NCI-H146 treated with DMSO at 0.1 percent for 48 hours (cell line): ENCODE data around the gene OSTF1.
A peak's percentile ranks its signal among the peaks of the same experiment; 100 is the strongest.

Experiments used
- DNase-seq: peaks from one replicate; lab custom pipeline; 2025; ENCODE audit not compliant: unreplicated experiment; lab: John Stamatoyannopoulos, UW

The OSTF1 gene, protein sequence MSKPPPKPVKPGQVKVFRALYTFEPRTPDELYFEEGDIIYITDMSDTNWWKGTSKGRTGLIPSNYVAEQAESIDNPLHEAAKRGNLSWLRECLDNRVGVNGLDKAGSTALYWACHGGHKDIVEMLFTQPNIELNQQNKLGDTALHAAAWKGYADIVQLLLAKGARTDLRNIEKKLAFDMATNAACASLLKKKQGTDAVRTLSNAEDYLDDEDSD

DNA sequence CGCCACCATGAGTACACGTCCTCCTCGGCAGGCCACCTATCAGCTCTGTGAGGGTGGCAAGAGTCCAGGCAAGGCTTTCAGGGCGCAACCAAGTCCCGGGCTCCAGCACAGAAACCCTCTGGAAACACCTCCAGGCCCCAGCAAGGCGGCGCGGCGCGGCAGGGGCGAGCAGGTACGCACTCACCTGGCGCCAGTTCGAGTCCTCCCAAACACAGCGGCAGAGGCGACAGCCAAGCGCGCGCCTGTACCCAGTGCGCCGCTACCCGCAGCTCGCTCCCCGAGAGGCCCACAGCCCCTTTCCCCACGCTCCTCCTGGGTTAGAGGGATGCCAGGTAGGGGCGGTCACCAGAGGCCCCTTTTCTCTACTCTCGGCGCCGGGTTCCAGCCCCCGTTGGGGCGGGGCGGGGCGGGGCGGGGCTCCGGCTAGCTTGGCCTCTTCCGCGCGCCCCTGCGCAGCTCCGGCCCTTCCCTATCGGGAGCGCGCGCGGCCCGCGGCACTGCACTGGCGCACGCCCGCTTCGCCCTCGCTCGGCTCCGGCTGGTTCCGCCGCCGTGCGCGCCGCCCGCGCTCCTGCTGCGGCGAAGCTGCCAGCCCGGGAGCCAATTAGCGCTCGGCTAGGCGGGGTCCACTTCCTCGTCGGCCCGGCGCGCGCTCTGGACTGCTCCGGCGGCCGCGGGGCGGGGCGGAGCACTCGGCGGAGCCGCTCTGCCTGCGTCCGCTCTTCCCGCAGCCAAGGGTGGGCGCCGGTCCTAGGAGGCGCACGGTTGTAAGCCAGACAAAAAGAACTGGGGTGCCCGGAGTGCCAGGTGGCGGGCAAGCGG, at the start of gene OSTF1, which contains the start of gene NMRK1:
OSTF1 (plus strand) TSS at position 691 of the 822 bp plus-strand sequence. CDS start 179 bp downstream, outside the sequence.
NMRK1 (minus strand) TSS at position 332 of the 822 bp plus-strand sequence. CDS start 5,040 bp downstream, outside the sequence.
- DNase-seq = peak; percentile 78

DNA sequence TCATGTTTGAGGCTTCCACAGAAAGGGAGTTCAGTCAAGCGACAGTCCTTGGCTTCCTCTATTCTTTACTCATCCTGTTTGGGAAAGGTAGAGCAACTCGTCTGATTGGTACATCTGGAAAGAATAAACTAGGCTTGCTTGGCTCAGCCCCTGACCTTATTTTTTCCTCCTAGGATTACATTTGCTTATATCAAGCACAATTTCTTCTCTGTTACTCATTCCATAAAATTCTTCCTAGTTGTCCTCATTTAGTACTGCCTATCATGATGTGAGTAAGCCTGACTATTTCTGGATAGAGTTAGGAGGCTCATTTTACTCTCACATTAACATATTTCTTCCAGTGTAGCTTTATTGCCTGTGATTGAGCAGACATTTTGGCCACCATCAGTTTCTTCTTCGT, 49.3 kb upstream of the OSTF1 start:
- no peak for DNase-seq

DNA sequence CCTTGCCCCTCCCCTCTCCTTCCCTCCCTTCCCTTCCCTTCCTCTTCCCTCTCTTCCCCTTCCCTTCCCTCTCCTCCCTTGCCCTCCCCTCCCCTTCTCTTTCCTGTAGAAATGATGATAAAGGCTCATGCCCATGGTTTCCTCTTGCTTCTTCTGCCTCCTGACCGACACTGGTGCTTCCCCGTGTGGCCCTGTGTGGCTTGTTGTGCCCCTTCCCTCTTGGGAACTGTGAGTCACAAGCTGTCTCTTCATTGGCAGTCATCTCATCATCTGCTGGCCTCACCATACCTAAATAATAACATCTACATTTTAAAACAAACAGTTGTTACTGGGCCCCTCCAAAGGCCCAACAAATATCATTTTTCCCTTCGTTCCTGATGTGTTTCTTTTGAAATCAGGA, 48.5 kb upstream of the OSTF1 start:
- no peak for DNase-seq

DNA sequence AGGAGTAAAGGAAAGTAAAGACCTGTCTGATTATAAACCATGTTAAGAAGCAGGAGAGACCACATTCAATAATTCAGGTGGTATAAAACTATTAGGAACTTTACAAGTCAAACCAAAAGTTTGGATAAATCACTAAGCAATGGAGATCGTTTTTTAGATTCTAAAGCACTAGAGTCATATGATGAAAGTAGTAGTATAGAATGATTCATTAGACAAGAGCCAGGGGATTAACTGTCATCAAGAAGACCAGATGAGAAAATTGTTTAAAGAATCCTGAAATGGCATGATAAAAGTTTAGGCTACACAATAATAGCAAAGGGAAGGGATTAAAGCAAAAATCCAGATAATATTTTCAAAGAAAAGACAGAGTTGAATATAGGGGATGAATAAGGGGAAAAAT, 47.3 kb upstream of the OSTF1 start:
- no peak for DNase-seq

DNA sequence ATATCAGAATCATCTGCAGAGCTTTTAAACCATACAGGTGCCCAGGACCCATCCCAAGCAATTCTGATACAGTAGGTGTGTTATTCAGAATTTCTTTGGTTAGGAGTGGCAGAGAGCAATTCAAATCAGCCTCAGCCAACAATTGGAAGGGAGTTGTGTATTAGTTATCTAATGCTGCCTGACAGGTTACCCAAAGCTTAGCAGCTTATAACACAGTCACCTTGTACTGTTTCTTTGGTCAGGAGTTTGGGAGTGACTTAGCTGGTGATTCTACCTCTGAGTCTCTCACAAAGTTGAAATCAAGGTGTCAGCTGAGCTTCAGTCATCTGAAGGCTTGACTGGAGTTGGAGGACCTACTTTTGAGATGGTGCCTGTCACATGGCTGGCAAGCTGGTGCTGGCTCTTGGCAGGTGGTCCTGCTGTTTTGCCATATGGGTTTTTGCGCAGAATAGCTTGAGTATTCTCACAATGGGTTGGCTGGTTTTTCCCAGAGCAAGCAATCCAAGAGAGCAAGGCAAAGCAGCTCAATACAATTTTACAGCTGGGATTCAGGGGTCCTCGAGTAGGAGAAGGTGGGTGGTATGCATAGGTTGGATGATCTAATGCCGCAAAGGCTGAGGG, 41.5 kb upstream of the OSTF1 start:
- no peak for DNase-seq

DNA sequence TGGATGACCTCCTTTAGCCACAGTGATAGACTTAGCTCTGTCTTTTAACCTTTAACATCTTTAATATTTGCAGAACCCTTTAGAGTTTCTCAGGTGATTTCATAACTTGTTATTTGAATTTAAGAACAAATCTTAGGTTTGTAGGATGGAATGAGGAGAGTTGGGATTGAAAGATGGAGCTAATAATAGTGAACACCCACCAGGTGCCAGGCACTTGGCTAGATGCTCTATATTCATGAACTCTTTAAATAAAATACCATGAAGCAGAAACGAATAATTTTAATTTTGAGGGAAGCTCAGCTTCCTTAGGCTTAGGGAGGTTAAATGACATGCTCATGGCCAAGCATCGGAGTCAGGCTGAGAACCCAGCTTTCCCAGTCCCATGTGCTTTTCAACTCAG, 40.8 kb upstream of the OSTF1 start:
- DNase-seq = no peak

DNA sequence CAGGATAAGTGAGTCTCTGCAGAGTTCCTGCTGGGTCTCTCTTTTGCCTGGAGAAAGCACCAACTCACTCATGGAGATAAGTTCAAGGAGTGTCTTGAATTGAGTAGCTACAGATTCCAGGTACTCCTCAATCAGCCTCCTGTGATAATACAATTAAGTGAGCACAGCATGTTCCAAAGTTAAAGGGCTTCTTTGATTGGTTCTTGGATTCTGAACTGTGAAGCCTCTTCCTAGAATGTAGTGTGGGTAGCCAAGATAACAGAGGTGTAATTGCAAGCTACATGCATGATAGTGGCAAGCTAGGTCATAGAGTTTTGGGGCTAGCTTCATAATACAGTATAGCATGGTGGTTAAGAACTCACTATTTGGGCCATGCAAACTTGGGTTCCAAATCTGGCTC, 37.0 kb upstream of the OSTF1 start:
- DNase-seq = no peak

DNA sequence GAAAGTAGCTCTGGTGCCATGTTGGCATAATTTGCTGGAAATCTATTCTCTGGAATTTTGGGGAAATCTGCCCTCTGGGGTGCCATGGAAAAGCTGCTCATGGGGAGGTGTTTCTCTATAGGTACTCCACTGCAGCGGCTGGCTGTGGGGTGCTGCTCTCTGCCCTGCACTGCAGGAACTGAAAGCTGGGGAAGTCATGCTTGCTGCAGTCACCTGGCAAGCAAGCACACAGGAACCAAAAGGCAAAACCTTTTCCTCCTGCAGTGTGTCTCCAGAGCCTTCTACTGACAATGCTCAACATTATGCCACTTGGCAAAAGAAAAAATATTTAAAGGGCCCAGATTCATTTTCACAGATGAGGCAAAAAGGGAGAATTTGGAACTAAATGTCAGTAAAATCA, 34.4 kb upstream of the OSTF1 start:
- no peak for DNase-seq

DNA sequence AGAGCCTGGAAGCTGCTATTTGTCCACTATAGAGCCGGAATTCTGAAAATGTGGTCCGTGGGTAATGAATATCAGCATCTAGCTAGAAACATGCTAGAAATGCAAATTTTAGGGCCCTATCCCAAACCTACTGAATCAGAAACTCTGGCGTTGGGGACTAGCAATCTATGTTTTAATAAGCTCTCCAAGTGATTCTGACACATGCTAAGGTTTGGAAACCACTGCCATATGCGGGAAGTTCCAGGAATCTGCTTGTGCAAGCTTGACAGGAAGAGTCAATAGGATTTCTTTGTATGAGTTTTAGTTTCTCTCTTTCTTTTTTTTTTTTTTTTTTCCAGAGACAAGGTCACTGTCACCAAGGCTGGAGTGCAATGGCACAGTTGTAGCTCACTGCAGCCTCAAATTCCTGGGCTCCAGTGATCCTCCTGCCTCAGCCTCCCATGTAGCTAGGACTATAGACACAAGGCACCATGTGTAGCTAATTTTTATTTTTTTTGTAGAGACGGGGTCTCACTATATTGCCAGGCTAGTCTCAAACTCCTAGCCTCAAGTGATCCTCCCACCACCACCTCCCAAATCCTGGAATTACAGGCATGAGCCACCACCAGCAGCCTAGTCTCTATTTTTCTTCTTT, 33.8 kb upstream of the OSTF1 start:
- no peak for DNase-seq

DNA sequence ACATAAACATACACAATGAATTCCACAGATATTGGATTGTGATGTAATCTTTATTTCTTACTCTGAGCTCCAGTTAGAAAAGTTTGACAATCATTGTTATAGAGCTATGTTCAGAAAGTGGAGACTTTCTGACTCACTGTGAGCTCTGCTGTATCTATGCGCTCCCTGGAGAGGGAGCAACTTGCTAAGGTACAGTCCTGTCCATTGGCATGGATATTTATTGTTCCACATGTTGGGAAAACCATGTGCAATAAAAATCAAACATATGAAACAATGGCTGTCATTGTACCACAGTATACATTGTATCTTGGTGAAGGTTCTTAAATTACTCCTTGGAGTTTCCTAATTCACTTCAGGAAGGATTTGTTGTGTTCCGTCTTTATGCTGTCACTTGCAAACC, 27.1 kb upstream of the OSTF1 start:
- DNase-seq = no peak

DNA sequence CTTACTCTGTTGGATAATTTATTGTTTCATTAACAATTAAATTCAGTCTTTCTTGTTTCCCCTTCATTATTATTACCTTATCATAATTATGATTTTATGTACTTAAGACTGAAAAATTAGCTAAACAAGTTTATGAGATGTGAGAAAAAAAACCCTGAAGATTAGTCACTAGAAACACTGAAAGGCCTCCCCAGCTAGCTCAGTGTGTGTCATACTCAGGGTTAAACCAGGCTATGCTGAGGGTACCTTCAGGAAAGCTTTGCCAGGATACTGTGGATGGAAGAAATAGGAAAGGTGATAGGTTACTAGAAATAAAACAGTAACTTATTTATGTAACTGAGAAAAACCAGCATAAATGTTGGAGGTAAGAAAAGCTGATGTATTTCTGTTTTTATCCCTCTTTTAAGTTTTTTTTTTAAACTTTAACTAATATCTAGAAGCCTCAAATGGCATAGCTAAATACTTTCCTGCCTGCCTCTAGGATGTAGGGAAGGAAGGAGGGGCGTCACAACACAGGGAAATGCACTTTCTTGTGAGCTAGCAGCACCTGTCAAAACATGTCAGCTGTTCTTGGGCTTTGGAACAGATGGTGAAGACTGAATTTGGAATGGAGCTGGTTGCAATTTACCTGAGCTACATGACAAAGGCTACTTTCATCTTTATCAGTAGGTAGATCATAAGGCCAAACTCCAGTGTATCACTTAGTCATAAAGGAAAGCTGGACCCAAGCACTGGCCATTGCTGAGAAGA, 24.6 kb upstream of the OSTF1 start:
- DNase-seq = no peak

DNA sequence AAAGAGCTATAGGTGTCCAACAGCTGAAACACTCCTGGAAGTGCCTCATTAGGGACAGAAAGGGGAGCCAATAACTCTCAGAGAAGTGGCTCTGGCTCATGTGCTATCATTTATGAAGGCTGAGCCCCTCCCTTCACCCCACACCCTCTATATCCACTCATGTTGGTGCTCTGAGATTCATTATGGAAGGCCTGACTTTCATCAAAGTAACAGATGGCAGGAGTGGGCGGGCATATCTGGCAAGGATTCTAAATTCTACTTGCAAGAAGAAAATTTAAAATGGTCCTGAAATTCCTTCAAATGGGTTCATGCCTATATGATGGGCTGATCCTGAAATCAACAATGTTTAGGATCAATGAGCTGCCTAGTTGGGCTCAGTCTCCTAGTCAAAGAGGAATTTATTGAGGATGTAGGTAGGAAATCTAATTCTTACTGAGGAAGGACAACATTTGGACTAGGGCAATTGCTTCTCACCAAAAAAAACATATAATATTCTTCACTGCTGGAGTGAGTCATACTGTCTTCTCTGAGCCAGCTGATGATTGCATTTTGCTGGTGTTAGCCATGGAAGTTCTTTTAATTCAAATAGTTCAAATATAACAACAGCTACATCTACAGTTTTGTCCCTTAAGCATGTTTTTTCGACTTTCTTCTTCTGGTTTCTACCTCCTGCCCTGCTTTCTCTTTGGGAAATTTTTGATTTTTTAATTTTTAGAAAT, 23.8 kb upstream of the OSTF1 start:
- DNase-seq = no peak

DNA sequence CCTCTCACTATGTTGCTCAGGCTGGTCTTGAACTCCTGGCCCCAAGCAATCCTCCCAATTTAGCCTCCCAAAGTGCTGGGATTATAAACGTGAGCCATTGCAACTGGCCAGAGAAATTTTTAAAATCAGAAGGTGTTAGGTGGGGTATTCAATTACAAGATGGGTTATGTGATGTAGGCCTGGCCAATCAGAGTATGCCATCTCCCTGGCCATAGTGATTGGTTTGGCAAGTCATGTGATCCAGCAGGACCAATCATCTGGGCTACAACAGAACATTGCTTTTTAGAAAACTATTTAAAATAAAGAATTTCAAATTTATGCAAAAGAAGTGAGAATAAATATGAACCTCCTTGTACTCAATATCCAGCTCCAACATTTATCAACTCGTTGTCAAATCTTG, 22.8 kb upstream of the OSTF1 start:
- no peak for DNase-seq

DNA sequence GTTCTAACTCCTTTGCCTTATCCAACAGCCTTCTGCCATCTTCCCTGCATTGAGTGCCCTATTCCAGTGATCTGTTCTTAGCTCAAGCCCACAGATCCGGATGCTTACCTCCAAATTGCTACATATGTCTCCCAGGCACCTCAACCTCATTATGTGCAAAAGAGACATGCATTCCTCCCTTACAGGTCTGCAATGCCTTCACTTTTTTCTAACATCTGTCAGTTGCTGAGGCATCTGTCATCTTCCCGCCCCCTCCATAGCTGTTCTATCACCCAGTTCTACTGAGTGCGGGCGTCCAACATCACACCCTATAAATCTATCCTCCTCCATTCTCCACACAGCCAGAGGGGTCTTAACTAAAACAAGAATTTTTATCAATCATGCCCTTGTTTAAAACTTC, 20.4 kb upstream of the OSTF1 start:
- DNase-seq = no peak

DNA sequence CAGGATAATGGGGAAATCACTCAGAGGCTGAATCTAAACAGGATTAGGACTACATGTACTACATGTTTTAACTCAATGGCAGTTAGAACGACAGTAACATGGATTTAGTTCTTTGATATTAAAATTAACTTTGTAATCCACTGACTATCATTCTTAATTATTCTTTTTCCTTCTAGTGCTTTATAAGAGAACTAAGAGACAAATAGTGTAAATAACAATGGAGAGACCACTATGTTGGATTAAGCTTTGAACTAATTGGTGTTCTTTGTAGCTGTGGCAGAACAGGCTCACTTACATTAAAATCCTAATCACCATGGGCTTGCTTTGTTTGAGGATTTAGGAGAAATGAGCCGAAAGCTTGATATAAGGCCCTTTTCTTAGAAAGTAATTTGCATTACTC, 19.1 kb upstream of the OSTF1 start:
- DNase-seq = no peak

DNA sequence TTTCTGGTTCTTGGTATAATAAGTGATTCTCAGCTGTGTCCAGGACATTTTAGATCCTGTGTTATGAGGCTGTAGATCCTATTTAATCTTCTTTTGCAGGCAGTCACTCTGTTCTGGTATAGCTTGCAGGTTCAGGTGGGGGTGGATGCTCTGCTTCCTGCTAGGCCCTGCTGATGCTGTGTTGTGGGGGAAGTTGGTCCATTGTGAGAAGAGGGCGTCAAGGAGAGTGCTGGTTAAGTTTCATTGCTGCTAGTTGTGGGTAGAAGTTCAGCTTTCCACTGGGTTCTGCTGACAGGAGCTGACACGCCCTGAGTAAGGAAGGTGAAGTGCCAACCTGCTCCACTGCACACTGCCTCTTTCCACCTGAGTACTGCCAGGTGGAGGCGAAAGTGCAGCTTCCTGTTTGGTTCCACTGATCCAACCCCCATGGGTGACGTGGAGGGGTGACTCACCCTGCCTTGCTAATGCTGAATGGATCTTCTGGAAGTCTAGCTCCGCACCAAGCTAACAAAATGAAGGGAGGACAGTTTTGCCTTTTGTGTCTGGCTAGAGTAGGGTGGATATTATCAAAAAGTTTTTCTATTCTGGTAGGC, 16.7 kb upstream of the OSTF1 start:
- no peak for DNase-seq

DNA sequence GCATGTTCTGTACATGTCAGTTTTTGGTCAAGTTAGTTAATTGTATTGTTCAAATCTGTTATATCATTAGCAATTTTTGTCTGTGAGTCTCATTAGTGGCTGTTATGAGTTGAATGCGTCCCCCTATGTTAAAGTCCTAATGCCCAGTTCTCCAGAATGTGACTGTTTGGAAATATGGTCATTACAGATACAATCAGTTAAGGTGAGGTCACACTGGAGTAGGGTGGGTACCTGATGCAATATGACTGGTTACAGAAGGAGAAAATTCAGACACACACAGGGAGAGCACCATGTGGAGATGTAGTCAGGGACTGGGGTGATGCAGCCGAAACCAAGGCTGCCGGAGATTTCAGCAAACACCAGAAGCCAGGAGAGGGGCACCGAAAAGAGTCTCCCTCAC, 15.4 kb upstream of the OSTF1 start:
- DNase-seq = no peak

DNA sequence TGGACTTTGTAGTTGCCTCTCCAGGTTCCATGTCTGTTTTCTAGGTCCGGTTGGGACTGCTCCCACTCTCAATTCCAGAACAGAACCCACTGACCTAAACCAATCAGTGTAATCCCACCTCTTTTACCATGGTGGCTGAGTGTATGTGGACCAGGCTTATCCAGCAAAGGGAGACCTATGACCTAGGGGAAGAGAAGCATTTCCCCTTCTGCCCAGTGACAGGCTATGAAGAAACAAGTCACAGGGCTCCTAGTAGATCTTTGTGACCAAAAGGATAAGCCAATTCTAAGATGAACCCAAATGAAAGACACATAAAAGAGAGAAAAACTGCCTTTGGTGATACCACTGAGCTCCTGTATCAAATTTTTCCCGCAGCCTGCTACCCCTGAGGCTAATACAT, 6.7 kb upstream of the OSTF1 start:
- no peak for DNase-seq

DNA sequence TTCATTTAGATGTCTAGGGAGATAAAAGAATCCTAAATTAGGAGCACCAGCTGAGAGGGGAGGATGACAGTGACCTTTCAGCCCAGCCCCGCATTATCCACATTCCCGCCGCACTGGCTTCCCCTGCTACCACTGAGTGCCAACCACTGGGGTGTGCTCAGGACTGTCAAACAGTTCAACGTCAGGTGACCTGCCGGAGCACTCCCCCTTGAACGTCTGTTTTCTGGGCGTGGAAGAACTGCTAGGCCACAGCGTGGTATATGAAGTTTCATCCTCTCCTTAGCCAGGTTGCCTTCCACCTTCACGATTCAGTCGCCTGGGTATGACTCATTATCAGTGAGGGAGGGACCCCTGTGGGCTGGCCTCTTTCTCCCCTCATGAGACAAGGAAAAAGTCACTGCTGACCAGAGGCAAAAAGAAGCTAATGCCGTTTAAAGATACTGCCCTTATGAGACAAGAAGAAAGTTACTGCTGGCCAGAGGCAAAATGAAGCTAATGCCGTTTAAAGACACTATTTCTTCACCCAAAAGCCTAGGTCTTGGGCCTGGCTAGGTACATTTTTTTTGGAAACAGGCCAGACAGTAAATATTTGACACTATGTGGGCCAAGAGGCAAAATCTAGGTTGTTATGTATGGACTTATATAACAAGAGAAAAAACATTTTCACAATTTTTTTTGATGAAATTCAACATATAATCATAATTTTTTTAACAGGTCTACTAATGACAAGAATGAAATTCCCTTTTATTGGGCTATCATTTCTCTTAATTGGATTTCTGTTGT, 4.9 kb upstream of the OSTF1 start:
- no peak for DNase-seq
